GM21447 (cell line): Measurements from ENCODE around the gene SLC16A8.

ENCODE experiments used
- ATAC-seq: cut with Tn5 transposase; IDR thresholded peaks from one replicate; pipeline ENCODE4 v1.9.1; 2021; ENCODE audit not compliant: unreplicated experiment

The SLC16A8 gene

GRCh38 chr22:38032681-38033521 lies 51.1 kb downstream of the SLC16A8 start:
- ATAC-seq, result no peak

DNA sequence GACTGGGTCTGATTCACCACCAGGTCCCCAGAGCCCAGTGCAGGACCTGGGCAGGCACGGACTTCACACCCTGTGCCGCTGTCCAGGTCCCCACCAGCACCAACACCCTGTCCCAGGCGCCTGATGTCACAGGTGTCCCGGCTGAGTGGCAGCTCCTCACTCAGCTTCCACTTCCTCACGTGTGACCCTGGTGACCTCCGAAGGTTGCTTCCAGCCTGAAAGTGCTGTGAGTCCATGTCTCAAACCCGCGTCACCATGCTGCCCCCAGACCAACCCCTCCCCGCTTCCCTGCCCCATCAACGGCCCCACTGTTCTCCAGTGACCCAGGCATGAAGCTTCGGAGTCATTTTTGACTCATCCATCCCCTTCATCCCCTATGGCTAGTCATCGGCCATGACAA lies 52.5 kb downstream of the SLC16A8 start:
- no peak for ATAC-seq

DNA sequence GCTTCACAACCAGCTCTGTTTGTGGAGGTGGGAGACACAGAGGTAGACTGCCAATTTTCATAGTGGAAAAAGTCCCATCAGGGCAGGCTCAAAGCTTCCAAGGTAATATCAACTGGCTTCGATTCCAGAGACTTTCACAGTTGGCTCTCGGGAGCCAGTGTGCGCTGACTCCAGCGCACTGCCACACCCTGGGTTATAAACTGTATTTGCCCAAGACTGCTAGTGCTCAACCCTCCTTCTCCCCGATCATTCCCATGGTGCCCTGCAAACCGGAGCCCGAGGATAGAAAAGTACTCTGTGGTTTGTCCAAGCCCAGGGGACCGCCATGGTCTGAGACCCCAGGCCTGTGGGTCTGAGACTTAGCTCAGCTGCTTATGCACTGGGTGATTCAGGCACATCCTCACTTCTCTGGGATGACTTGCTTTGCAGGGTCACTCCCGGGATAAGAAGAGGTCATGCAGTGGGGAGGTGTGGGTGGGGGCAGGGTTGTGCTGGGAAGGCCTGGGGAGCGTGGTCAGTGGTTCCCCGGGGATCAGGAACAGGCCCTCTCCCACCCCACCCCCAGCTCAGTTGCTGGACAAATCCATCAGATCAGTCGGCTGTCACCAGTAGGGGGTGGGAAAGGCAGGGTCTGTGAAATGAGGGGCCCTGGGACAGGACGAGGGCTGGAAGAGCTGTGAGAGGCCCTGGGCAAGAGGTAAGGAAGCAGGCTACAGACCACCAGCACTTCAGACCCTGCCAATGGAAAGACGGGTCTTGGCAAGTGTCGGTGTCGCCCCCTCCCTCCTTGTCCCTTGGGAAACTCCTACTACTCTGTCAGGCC lies 53.5 kb downstream of the SLC16A8 start:
- no peak for ATAC-seq

GRCh38 chr22:38029901-38030300 lies 54.1 kb downstream of the SLC16A8 start:
- no peak for ATAC-seq

DNA sequence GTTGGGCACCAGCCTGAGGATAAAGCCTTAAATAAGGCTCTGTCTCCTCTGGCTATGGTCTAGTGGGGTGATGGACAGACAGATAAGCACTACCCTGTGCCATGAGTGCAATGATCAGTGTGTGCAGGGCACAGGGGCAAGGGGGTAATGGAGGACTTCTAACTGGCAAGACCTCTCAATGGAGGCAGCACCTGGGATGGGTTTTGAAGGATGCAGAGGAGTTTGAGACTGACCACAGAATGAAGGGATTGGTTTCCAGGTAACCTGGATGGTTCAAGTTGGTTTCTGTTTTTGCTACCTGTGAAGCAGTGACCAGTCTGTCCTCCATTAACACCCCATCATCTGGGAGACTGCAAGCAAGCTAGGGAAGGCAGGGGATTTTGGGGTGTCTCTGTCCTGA lies 54.6 kb downstream of the SLC16A8 start:
- no peak for ATAC-seq

- no peak for ATAC-seq
These were observed 55.4 kb downstream of the SLC16A8 start for GRCh38 chr22:38028344-38029130.
